M059J (cell line): ENCODE data around the gene MEGF9. TPM values are rescaled to one million over a fixed set of nuclear protein-coding genes. Genes with fewer than 3 reads are reported as not detected.
"Not testable (repeated sequence)": the region's sequence is repeated elsewhere in the genome, so short reads cannot be mapped to it uniquely, and the experiment has no call there.

Experiments
- DNase-seq: peaks from one replicate; pipeline ENCODE4 v3.0.0-alpha.2; 2012; ENCODE audit warnings: low read depth
- total RNA-seq: library from RNA; depleted of rRNA; stranded (reverse); fragments of >200 nt; shearing (Covaris generic); gene quantifications from 2 replicates; pipeline ENCODE4 v1.2.3, GENCODE V29; 2014

The MEGF9 gene
- total RNA-seq, 1 experiment from 2014 or later: 15.0 TPM

- peak; percentile 51 for DNase-seq
These were observed 134.9 kb downstream of the MEGF9 start for GRCh38 chr9:120579139-120580050.

GRCh38 chr9:120574473-120574872 lies 139.8 kb downstream of the MEGF9 start:
- DNase-seq: no peak

GRCh38 chr9:120572472-120572871 lies 141.8 kb downstream of the MEGF9 start:
- DNase-seq: no peak

DNA sequence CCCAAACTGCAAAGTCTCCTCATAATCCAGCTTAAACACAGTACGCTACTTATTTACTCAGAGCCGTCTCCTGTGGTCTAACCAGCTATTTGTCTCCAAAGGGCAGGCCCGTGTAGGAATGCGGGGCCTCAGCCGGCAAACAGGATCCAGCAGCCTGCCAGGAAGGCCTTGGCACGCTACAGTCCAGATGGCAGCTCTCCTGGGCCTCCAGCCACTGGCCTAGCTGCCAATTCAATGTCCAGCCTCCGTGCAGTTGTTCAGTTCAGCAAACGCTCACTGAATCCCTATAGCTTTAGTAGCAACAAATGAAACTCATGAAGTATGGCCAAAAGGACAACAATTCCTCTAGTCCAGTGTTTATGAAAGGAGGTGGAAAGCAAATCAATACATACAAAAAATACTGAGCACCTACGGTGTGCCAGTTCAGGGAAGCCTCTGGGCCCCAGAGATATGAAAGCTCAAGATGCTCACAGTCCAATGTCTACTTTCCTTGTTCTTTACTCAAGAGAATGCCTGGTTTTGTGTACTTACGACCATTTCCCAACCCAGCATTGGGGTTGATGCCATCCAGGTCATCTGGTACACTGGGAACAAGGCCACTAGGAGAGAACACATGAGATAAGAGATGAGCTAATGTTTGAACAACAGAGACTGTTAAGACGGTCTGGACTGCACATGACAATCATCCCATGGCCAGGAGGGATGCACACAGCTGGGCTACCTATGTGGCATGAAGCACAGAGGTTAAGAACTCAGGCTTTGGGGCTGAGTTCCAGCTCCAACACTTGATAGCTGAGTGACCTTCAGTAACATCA lies 142.6 kb downstream of the MEGF9 start:
- peak; percentile 74 for DNase-seq

- DNase-seq: no peak
These were observed 144.0 kb downstream of the MEGF9 start for GRCh38 chr9:120570296-120570695.

GRCh38 chr9:120569556-120569955 lies 144.7 kb downstream of the MEGF9 start:
- DNase-seq: no peak

DNA sequence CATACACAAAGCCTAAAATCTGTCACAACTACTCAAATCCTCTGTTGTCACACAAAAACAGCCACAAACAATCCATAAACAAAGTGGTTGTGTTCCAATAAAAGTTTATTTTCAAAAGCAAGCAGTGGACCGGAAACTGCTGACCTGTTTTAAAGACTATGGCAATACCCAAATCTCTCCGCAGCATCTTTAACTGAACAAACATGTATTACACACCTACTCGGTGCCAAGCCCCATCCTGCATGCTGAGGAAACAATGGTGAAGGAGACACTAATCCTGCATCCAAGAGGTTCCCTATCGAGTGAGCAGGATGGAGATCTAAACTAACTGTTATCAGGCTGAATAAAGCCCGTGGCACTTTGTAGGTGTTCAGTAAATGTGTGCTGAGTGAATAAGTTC lies 145.5 kb downstream of the MEGF9 start:
- no peak for DNase-seq

DNA sequence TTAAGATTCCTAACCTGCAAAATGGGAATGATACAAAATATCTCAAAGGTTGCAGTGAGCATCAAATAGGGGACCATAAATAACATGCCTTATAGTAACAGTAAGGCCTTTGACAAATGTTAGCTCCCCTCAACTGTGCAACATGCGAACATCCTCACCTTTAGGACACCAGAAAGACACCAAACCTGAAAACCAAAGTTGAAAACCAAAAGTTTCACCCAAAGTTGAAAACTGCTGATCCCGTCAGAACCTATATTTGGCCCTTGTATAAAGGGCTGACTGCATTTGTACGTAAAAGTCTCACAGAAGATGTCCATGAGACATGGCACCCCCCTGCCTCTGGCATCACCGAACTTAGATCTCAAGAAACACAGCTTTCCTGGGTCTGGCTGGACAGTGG lies 146.4 kb downstream of the MEGF9 start:
- DNase-seq: no peak

DNA sequence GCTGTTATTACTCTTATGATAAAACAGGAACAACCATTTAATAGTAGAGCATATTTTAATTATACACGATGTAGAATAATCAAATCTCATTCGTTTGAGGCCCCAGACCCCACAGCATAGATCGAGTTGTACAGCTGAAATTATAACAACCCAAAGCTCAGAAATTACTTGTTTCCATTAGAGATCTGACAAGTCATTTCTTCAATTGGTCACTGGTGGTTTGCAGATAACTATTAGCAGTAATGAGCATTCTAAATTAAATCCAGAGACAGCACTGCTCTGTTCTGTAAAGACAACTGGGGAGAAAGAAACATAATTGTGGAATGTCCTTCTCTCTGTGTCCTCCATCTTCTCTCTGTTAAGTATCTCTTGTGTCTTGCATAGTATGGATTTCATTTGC lies 147.2 kb downstream of the MEGF9 start:
- DNase-seq: no peak

DNA sequence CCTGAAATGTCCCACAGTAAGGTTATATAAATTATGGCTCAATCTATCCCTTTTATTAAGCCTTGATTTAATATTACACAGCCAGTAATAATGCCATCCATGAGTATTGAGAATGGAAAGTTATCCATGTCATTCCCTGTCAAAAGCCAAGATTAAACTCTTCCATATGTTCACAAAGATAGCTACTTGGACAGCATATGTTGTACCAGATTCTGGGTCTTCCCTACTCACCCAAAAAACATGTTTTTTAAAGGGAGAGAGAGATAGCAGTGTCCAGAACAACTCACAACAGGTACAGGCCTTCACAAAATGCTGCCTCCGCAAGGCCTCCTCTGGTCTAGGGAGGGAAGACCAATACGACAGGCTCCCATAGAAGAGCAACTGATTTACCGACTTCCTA lies 149.7 kb downstream of the MEGF9 start:
- DNase-seq: no peak

DNA sequence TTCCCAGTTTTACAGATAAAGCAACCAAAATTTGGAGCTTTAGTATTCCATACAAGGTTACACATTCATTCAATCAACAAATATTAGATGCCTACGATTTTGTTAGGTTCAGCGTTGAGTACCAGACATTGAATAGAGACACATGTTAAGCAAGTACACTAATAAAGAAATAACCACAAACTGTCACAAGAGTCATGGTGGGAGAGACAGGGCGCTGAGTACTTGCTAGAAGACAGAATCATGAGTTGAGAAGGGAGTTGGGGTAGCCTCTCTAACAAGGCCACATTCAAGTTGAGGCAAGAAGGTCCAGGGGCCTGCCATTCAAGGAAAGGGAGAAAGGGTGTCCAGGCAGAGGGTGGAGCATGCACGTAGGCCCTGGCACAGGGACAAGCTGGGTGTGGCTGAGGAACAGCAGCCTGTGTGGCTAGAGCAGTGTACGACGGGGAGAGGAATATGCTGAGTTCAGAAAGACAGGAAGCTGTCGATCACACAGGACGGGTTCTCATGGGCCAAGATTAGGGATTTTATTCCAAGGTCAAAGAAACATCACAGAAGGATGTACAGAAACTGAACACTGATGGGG lies 151.3 kb downstream of the MEGF9 start:
- no peak for DNase-seq

DNA sequence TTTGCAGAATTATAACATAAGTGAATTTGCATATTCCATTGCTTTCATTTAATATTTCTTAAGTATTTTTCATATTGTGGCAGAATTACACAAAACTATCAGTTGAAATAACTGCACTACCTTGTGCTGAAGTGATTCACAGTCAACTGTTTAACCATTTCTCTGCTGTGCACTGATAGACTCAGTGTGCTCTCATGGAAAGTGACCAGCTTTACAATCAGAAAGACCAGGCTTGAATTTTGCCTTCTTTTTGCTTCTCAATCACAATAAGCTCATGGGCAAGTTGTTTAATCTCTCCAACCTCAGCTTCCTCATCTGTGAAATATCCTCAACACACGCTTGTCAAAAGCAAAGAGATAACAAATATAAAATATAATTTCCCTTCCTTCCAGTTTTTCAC lies 152.6 kb downstream of the MEGF9 start:
- DNase-seq: no peak

- no peak for DNase-seq
These were observed 154.7 kb downstream of the MEGF9 start for GRCh38 chr9:120559546-120559945.

DNA sequence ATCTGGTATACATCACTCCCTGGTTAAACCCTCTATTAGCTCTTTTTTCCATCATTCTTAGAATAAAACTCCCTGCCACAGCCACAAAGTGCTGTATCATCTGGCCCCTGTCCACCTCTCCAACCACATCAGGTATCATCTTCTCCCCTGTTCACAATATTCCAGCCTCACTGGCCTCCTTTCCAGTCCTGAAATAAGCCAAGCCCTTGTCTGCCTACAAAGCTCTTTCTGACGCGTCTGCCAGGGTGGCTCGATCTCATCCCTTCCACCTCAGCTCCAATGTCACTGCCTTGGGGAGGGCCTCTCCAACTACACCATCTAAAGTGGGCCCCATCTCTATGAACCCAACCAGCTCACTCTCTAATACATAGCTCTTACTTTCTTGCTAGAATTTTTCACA lies 155.8 kb downstream of the MEGF9 start:
- DNase-seq: no peak

GRCh38 chr9:120557205-120557604 lies 157.1 kb downstream of the MEGF9 start:
- DNase-seq: no peak

GRCh38 chr9:120556775-120557174 lies 157.5 kb downstream of the MEGF9 start:
- no peak for DNase-seq

DNA sequence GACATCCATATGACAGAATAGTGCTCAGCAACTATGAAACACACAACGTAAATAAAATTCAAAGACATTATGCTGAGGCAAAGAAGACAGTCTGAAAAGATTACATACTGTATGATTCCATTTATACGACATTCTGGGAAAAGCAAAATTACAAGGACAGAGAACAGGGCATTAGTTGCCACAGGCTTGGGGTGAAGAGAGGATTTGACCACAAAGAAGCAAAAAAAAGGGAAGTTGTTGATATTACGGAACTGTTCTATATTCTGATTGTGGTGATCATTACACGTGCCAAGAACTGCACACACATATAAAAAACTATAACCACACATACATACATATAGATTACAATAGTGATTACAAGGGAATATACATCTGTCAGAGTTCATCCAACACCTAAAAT lies 158.4 kb downstream of the MEGF9 start:
- DNase-seq: no peak

DNA sequence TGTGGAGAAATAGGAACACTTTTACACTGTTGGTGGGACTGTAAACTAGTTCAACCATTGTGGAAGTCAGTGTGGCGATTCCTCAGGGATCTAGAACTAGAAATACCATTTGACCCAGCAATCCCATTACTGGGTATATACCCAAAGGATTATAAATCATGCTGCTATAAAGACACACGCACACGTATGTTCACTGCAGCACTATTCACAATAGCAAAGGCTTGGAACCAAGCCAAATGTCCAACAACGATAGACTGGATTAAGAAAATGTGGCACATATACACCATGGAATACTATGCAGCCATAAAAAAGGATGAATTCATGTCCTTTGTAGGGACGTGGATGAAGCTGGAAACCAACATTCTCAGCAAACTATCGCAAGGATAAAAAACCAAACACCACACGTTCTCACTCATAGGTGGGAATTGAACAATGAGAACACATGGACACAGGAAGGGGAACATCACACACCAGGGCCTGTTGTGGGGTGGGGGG lies 162.0 kb downstream of the MEGF9 start:
- not testable (repeated sequence) for DNase-seq
